GM12892 (cell line): Measurements from ENCODE around the gene PLSCR4.

ENCODE experiments used
- POLR2A ChIP-seq: IDR thresholded peaks from 2 replicates; pipeline ENCODE4 v1.6.1; 2011; ENCODE audit warnings: low read depth, low read length, control low read depth
- POLR2AphosphoS5 ChIP-seq: IDR thresholded peaks from 2 replicates; pipeline ENCODE4 v1.6.1; 2011; ENCODE audit warnings: low read depth, low read length, control low read depth

- TF ChIP-seq POLR2A, result no peak
- TF ChIP-seq POLR2AphosphoS5, result no peak
These were observed 94.8 kb downstream of the PLSCR4 start for GRCh38 chr3:146156095-146156494.
